ENCODE results near the gene SRRD.

Gene SRRD

GRCh38 chr22:26484360-26484706 is 656 bp downstream of the SRRD start:
- no peak for DNase-seq

GRCh38 chr22:26485013-26485412 is 1.3 kb downstream of the SRRD start:
- no peak for DNase-seq

- DNase-seq = no peak
These were observed 2.2 kb downstream of the SRRD start for GRCh38 chr22:26485806-26486390.

GRCh38 chr22:26486394-26486793 is 2.7 kb downstream of the SRRD start:
- DNase-seq = no peak

- no peak for DNase-seq
These were observed 4.3 kb downstream of the SRRD start for GRCh38 chr22:26487996-26488395.

GRCh38 chr22:26489447-26490036 is 5.9 kb downstream of the SRRD start:
- DNase-seq = no peak

GRCh38 chr22:26492220-26492619 is 8.5 kb downstream of the SRRD start:
- no peak for DNase-seq

- DNase-seq = no peak
These were observed 10.8 kb downstream of the SRRD start for GRCh38 chr22:26494506-26494905.

GRCh38 chr22:26496456-26496855 is 12.8 kb downstream of the SRRD start:
- no peak for DNase-seq

- no peak for DNase-seq
These were observed 15.6 kb downstream of the SRRD start for GRCh38 chr22:26499188-26499703.

GRCh38 chr22:26501996-26502395 is 18.3 kb downstream of the SRRD start:
- DNase-seq = no peak

GRCh38 chr22:26502688-26503561 is 19.2 kb downstream of the SRRD start:
- no peak for DNase-seq

GRCh38 chr22:26503758-26504157 is 20.1 kb downstream of the SRRD start:
- no peak for DNase-seq

- DNase-seq = no peak
These were observed 24.5 kb downstream of the SRRD start for GRCh38 chr22:26508148-26508547.

- DNase-seq = peak; percentile 63
These were observed 28.6 kb downstream of the SRRD start, which contains the start of gene TFIP11 for GRCh38 chr22:26512149-26512793. TSS of gene TFIP11 (minus strand) at chr22:26512473. CDS start at chr22:26510272, 2,201 bp downstream.

- DNase-seq = no peak
These were observed 30.2 kb downstream of the SRRD start for GRCh38 chr22:26513838-26514237.

- no peak for DNase-seq
These were observed 30.9 kb downstream of the SRRD start for GRCh38 chr22:26514419-26515161.

GRCh38 chr22:26515931-26516330 is 32.3 kb downstream of the SRRD start:
- no peak for DNase-seq

- DNase-seq = no peak
These were observed 32.8 kb downstream of the SRRD start for GRCh38 chr22:26516503-26516902.

- no peak for DNase-seq
These were observed 33.8 kb downstream of the SRRD start for GRCh38 chr22:26517429-26517828.

- DNase-seq = no peak
These were observed 38.3 kb downstream of the SRRD start for GRCh38 chr22:26522012-26522411.

- DNase-seq = no peak
These were observed 38.9 kb downstream of the SRRD start for GRCh38 chr22:26522592-26522991.

- no peak for DNase-seq
These were observed 41.2 kb downstream of the SRRD start for GRCh38 chr22:26524870-26525269.

Data from NCI-H774 (cell line).